GM12878 (cell line): ENCODE measurements around the gene FLAD1.

ENCODE experiments used
- CEBPB ChIP-seq, 2 experiments: fragments of 150-350 bp in 1 of 2; IDR thresholded peaks; 2 replicates each; pipeline ENCODE4 v1.6.1; 2012 to 2014; ENCODE audit warnings: low read depth in 2 of 2, low read length in 2 of 2, borderline replicate concordance in 1 of 2, inconsistent platforms in 1 of 2
- CHD4 ChIP-seq: fragments of 200-600 bp; sonication (generic); IDR thresholded peaks from 2 replicates; pipeline ENCODE4 v1.6.1; 2016; ENCODE audit warnings: mild to moderate bottlenecking
- EZH2 ChIP-seq: IDR thresholded peaks from 2 replicates; pipeline ENCODE4 v1.6.1; 2012; ENCODE audit warnings: low read depth, mild to moderate bottlenecking, control low read depth, inconsistent platforms, low read length, borderline replicate concordance; ENCODE audit not compliant: control insufficient read depth
- FOS ChIP-seq: IDR thresholded peaks from 3 replicates; pipeline ENCODE4 v1.6.1; 2011; ENCODE audit warnings: borderline replicate concordance; ENCODE audit not compliant: insufficient read length; ENCODE audit errors: extremely low read depth
- FOXM1 ChIP-seq: IDR thresholded peaks from 2 replicates; pipeline ENCODE4 v1.6.1; 2012; ENCODE audit warnings: low read depth, mild to moderate bottlenecking, inconsistent platforms, low read length, moderate library complexity
- TF ChIP-seq, protein P1 (sequence below), 3 experiments: IDR thresholded peaks in 2 of 3; conservative IDR thresholded peaks in 1 of 3; 2 replicates each; pipeline ENCODE4 v1.5.1; 2011; ENCODE audit warnings: low read depth in 3 of 3, low read length in 3 of 3, mild to moderate bottlenecking in 3 of 3, control low read depth in 2 of 3, moderate library complexity in 2 of 3, inconsistent platforms in 1 of 3, mixed read lengths in 1 of 3; ENCODE audit not compliant: control insufficient read depth in 2 of 3, insufficient read depth in 1 of 3; ENCODE audit errors: extremely low read depth in 1 of 3

DNA sequence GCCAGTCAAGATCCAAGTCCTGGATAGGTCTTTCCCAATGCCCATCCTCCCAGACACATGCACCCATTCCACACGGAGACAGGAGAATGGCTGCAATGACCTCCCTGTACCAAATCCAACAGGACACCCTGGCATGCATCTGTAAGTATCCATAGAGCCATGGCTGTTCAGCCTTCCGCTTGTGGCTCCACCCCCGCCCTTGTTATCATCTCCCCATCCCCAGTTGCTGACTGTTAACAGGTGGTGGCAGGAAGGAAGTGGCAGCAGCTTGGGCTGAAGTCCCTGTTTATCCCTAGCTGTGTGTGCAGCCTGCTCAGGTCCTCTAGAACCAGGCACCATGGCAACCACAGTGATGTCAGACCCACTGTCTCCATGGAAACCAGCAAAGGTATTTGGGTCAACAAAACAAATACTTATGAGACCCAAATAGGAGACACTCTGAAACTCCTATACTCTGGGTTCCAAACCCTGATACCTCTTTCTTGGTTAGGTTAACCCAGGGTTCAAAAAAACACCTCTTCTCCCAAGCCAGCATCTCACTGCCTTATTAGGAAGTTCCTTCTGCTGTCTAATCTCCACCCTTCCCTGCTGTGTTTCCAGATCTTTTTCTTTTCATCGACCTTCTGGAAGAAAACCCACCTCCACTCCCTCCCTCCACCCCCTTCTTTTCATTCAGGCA lies 28.0 kb upstream of the FLAD1 start:
- TF ChIP-seq FOXM1 (no peak), CHD4 (no peak), FOS (no peak), EZH2 (no peak), CEBPB (IDR thresholded peaks at IDR 0.05; ENCODE audit: borderline replicate concordance in 1 of 2, low read depth in 2 of 2, low read length in 2 of 2) (no peak)
- TF ChIP-seq, protein P1, sequence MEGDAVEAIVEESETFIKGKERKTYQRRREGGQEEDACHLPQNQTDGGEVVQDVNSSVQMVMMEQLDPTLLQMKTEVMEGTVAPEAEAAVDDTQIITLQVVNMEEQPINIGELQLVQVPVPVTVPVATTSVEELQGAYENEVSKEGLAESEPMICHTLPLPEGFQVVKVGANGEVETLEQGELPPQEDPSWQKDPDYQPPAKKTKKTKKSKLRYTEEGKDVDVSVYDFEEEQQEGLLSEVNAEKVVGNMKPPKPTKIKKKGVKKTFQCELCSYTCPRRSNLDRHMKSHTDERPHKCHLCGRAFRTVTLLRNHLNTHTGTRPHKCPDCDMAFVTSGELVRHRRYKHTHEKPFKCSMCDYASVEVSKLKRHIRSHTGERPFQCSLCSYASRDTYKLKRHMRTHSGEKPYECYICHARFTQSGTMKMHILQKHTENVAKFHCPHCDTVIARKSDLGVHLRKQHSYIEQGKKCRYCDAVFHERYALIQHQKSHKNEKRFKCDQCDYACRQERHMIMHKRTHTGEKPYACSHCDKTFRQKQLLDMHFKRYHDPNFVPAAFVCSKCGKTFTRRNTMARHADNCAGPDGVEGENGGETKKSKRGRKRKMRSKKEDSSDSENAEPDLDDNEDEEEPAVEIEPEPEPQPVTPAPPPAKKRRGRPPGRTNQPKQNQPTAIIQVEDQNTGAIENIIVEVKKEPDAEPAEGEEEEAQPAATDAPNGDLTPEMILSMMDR (IDR thresholded peaks at IDR 0.05 in 2 of 3, conservative IDR thresholded peaks at IDR 0.05 in 1 of 3; ENCODE audit: control insufficient read depth in 2 of 3, extremely low read depth in 1 of 3, insufficient read depth in 1 of 3, low read depth in 3 of 3, low read length in 3 of 3) = no peak
